Mammary epithelial cell (primary cell): Measurements from ENCODE around the gene RPL35.

Source experiments
- EZH2 ChIP-seq: IDR thresholded peaks from 2 replicates; pipeline ENCODE4 v1.6.1; 2012; ENCODE audit warnings: low read length, inconsistent platforms, borderline replicate concordance
- TF ChIP-seq, protein P1 (sequence below), 2 donors: IDR thresholded peaks in 1 of 2; conservative IDR thresholded peaks in 1 of 2; 2 replicates each; pipeline ENCODE4 v1.5.1; 2011 to 2012; ENCODE audit warnings: inconsistent platforms in 2 of 2, low read length in 2 of 2, mild to moderate bottlenecking in 2 of 2, control low read depth in 1 of 2, low read depth in 1 of 2; ENCODE audit not compliant: insufficient read depth in 1 of 2; ENCODE audit errors: extremely low read depth in 1 of 2

GRCh38 chr9:124849801-124850200 is 12.0 kb downstream of the RPL35 start:
- TF ChIP-seq, protein P1, sequence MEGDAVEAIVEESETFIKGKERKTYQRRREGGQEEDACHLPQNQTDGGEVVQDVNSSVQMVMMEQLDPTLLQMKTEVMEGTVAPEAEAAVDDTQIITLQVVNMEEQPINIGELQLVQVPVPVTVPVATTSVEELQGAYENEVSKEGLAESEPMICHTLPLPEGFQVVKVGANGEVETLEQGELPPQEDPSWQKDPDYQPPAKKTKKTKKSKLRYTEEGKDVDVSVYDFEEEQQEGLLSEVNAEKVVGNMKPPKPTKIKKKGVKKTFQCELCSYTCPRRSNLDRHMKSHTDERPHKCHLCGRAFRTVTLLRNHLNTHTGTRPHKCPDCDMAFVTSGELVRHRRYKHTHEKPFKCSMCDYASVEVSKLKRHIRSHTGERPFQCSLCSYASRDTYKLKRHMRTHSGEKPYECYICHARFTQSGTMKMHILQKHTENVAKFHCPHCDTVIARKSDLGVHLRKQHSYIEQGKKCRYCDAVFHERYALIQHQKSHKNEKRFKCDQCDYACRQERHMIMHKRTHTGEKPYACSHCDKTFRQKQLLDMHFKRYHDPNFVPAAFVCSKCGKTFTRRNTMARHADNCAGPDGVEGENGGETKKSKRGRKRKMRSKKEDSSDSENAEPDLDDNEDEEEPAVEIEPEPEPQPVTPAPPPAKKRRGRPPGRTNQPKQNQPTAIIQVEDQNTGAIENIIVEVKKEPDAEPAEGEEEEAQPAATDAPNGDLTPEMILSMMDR (conservative IDR thresholded peaks at IDR 0.05 in 1 of 2, IDR thresholded peaks at IDR 0.05 in 1 of 2; ENCODE audit: extremely low read depth in 1 of 2, insufficient read depth in 1 of 2, low read depth in 1 of 2, low read length in 2 of 2): no peak
- TF ChIP-seq EZH2: no peak
